ES-I3 (cell line): ENCODE data around the gene ARMH4.

Experiments
- H3K36me3 ChIP-seq: 2 replicates; pipeline ENCODE4 v1.6.1; 2013; ENCODE audit warnings: mild to moderate bottlenecking, low read length, control low read depth, moderate library complexity; ENCODE audit not compliant: insufficient read depth
- H3K4me1 ChIP-seq: 2 replicates; pipeline ENCODE4 v1.6.1; 2013; ENCODE audit warnings: mild to moderate bottlenecking, control low read depth, low read length; ENCODE audit not compliant: insufficient read depth
- H3K9ac ChIP-seq: 2 replicates; pipeline ENCODE4 v1.6.1; 2013; ENCODE audit warnings: low read depth, mild to moderate bottlenecking, low read length, moderate library complexity
- H3K9me3 ChIP-seq: 2 replicates; pipeline ENCODE4 v1.6.1; 2013; ENCODE audit warnings: mild to moderate bottlenecking, low read length, moderate library complexity; ENCODE audit not compliant: control insufficient read depth, insufficient read depth

ARMH4 gene

GRCh38 chr14:58071341-58071740, 80.7 kb downstream of the ARMH4 start:
- Histone ChIP-seq H3K9me3 (no peaks in the 10 kb centered on the region), H3K4me1 (peaks cover 3% of the 10 kb centered on the region; the same call in 1 of the 2 replicates), H3K36me3 (no peaks in the 10 kb centered on the region), H3K9ac (no peak overlapping the region)

DNA sequence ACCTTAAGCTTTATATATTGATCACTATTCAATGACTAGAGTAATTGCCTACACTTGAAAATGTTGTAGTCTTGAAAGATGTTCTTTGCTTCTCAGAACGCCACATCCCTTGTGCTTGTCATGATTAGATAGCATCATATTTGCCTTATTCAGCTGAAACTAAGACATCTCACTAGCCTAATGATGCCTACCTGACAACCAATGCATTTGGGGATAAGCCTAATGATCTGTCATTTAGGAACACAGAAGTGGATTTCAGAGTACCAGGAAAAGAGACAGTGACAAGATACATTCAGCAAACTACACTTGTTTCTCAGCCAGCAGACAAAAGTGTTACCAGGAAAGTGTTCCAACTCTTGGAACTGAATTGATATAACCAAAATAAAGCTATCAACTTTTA, 83.7 kb downstream of the ARMH4 start:
- Histone ChIP-seq H3K4me1 (no peaks in the 10 kb centered on the region), H3K9me3 (no peaks in the 10 kb centered on the region), H3K36me3 (no peaks in the 10 kb centered on the region), H3K9ac (no peak overlapping the region)

GRCh38 chr14:58066115-58066514, 85.9 kb downstream of the ARMH4 start:
- no peaks in the 10 kb centered on the region for H3K9me3 ChIP-seq
- H3K9ac ChIP-seq = no peak overlapping the region
- H3K36me3 ChIP-seq = no peaks in the 10 kb centered on the region
- H3K4me1 ChIP-seq = no peaks in the 10 kb centered on the region

DNA sequence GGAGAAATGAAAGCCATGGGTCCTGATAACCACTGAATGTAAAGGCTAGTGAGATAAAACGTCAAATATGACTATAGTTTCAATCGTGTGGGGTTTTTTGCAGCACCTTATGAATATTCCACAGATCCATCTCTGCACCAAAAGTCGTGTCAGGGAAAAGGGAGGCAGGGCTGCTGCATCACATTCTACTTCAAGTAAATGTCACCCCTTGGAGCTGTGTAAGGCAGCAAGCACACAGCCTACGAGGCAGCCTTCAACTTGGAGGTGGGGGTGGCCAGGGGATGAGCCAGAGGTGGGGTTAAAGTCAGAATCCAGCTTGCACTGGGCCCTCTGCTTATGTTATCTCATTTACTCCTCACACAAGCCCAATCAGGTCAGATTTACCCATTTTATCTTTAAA, 90.4 kb downstream of the ARMH4 start:
- Histone ChIP-seq H3K9me3 (no peaks in the 10 kb centered on the region), H3K9ac (no peak overlapping the region), H3K36me3 (no peaks in the 10 kb centered on the region), H3K4me1 (no peaks in the 10 kb centered on the region)

DNA sequence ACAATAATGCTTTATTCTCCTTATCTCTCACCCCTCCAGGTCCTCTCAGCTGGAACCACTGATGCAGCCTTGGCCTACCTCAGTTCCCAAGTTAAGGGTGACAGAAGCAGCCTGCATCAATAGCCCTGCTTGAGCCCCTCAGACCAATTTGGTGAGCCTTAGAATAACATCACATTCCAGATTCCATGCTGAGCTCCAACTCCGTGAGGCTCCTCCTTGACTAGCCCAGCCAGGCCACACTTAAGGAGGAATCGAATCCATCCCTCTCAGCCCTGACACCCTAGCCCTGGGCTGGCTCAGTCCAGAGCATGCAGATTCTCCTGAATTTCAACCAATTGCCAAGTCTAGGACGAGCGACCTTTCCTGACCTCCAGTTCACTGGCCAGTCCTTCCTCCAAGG, 91.1 kb downstream of the ARMH4 start:
- no peaks in the 10 kb centered on the region for H3K36me3 ChIP-seq
- no peaks in the 10 kb centered on the region for H3K9me3 ChIP-seq
- no peak overlapping the region for H3K9ac ChIP-seq
- no peaks in the 10 kb centered on the region for H3K4me1 ChIP-seq

DNA sequence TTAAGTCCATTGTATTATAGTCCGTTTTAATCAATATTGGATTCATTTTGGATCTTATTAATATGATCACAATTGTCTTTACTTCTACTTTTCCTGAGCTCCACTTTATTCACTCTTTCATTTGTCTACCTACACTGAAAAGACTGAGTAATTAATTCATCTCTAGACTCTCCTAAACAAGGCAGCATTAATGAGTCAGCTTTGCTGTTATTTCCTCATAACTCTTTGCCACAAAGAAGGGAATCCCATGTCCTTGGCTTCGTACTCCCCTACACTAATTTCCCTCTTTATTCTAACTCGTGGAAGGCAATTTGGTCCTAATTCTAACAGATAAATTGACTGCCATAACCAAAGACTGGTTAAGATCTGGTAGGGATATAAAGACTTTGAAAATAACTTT, 91.9 kb downstream of the ARMH4 start:
- Histone ChIP-seq H3K4me1 (no peaks in the 10 kb centered on the region), H3K36me3 (no peaks in the 10 kb centered on the region)

GRCh38 chr14:58059126-58059525, 92.9 kb downstream of the ARMH4 start:
- no peaks in the 10 kb centered on the region for H3K9me3 ChIP-seq
- H3K4me1 ChIP-seq = no peaks in the 10 kb centered on the region
- no peak overlapping the region for H3K9ac ChIP-seq
- no peaks in the 10 kb centered on the region for H3K36me3 ChIP-seq

More for the DNA sequence above, 91.9 kb downstream of the ARMH4 start:
- no peak overlapping the region for H3K9ac ChIP-seq
- H3K9me3 ChIP-seq = no peaks in the 10 kb centered on the region

- Histone ChIP-seq H3K9ac (no peak overlapping the region), H3K36me3 (no peaks in the 10 kb centered on the region), H3K4me1 (no peaks in the 10 kb centered on the region), H3K9me3 (no peaks in the 10 kb centered on the region)
Measured at GRCh38 chr14:58055497-58056010, 96.5 kb downstream of the ARMH4 start.

GRCh38 chr14:58054100-58054499, 97.9 kb downstream of the ARMH4 start:
- no peak overlapping the region for H3K9ac ChIP-seq
- H3K36me3 ChIP-seq = no peaks in the 10 kb centered on the region
- H3K4me1 ChIP-seq = no peaks in the 10 kb centered on the region
- no peaks in the 10 kb centered on the region for H3K9me3 ChIP-seq

- Histone ChIP-seq H3K4me1 (no peaks in the 10 kb centered on the region), H3K9me3 (no peaks in the 10 kb centered on the region), H3K9ac (no peak overlapping the region), H3K36me3 (no peaks in the 10 kb centered on the region)
Measured at GRCh38 chr14:58048219-58048618, 103.8 kb downstream of the ARMH4 start.

DNA sequence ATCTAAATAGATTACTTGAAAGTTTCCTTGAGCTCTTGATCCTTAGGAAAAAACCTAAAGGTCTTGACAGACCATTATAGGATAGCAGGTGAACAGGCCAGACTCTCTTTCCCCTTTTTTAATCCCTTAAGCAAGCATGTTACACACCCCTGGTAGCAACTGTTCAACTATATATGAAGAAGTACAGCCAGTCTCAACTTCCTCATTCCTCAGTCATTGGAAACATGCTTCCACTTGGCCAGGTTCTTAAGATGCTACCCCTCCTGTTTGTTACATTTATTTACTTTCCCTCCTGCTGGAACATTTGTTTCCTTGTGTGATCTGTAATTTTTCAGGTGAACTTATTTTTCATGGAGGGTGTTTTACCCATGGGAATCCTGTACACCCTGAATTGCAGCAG, 124.1 kb downstream of the ARMH4 start:
- Histone ChIP-seq H3K4me1 (0 out of 2 replicates have a peak, but pooled peaks cover 5% of the 10 kb centered on the region), H3K9me3 (no peaks in the 10 kb centered on the region), H3K9ac (no peak overlapping the region), H3K36me3 (no peaks in the 10 kb centered on the region)

- Histone ChIP-seq H3K36me3 (no peaks in the 10 kb centered on the region), H3K4me1 (0 out of 2 replicates have a peak, but pooled peaks cover 3% of the 10 kb centered on the region), H3K9me3 (no peaks in the 10 kb centered on the region), H3K9ac (no peak overlapping the region)
Measured at GRCh38 chr14:58026967-58027366, 125.0 kb downstream of the ARMH4 start.

GRCh38 chr14:58026219-58026618, 125.8 kb downstream of the ARMH4 start:
- Histone ChIP-seq H3K9me3 (no peaks in the 10 kb centered on the region), H3K4me1 (no peaks in the 10 kb centered on the region), H3K9ac (no peak overlapping the region), H3K36me3 (no peaks in the 10 kb centered on the region)

DNA sequence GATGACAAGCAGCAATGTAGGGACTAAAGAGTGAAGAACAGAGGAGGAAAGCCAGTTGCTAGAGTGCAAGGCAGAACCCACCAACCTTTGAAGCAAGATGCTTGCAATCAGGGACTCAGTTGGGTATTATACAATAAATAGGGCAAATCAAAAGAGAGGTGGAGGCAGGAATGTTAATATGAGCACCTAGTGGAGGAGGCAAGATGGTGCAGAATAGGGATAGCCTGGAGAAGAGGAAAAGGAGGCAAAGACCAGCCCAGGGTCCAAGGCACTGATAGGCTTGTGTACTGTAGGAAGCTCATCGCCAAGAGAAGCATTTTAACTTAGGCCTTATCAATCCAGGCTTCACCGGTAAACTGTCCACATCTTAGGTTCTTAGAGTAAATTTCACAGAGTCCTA, 137.2 kb downstream of the ARMH4 start:
- H3K9ac ChIP-seq = no peak overlapping the region
- H3K4me1 ChIP-seq = no peaks in the 10 kb centered on the region

DNA sequence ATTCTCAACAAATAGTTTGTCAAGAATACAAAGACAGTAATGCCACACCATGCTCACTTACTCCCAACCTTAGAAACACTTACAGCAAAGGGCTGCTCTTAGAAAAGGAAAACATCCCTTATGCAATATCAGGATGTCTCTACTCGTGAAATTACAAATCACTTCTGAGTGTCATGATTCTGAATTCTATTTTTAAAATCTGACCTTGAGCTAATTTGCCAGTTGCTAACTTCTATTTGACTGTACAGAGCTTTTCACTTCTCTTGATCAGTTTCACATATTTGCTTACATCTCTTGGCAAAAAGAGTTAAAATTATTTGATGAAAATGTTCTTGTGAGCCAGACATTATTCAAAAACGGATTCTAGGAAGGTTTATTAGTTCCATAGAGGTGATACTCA, 149.4 kb downstream of the ARMH4 start:
- Histone ChIP-seq H3K4me1 (no peaks in the 10 kb centered on the region), H3K9me3 (no peaks in the 10 kb centered on the region), H3K9ac (no peak overlapping the region), H3K36me3 (no peaks in the 10 kb centered on the region)

More for the DNA sequence above, 137.2 kb downstream of the ARMH4 start:
- Histone ChIP-seq H3K9me3 (no peaks in the 10 kb centered on the region), H3K36me3 (no peaks in the 10 kb centered on the region)

DNA sequence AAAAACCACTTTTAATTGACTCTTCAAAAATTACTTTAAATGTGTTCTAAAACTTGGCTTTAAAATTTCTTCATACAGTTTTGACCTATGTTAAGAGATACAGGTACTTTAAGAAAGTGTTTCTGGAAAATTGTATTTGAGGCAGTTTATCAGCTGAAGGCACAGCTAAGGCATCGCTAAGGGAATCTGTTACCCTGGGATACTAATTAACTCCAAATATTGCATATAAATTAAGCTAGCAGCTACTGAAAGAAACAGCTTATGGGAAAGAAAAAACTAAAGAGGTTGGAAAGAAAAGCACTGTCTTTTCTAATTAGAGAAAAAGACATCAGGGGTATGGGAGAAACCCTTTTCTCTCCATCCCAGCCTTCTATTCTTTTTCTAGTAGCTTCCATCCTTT, 152.0 kb downstream of the ARMH4 start:
- H3K9me3 ChIP-seq = no peaks in the 10 kb centered on the region

More for the DNA sequence above, 152.0 kb downstream of the ARMH4 start:
- Histone ChIP-seq H3K9ac (no peak overlapping the region), H3K36me3 (no peaks in the 10 kb centered on the region), H3K4me1 (no peaks in the 10 kb centered on the region)
